NCI-H2081 (cell line): ENCODE measurements around the gene ZNF677.
"Not testable (repeated sequence)": the region's sequence is repeated elsewhere in the genome, so short reads cannot be mapped to it uniquely, and the experiment has no call there.

Experiments
- DNase-seq, 2 experiments: peaks; one replicate each; lab custom pipeline; 2025; lab: John Stamatoyannopoulos, UW

Gene ZNF677

GRCh38 chr19:53254411-53255341, at the start of gene ZNF677:
TSS of gene ZNF677 (minus strand) at chr19:53254873. CDS start at chr19:53251550, 3,323 bp downstream.
- no peak for DNase-seq

DNA sequence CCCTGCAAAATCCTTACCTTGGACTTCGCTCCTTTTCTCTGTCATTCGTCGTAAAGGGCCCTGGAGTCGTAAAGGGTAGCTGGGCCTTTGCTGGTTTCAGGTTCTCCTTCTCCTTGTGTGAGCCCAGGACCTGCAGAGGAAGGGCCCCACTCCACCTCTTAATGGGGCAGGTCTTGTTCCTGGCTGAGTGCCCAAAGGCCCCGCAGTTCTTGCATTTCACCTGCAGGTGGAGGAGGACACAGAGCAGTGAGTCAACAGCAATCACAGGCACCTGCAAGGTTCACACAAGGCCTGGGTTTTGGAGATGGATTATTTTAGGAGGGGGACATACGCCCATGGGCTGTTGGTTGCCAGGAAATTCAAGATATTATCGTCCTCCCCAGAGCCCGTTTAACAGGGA, 46.7 kb upstream of the ZNF677 start:
- DNase-seq, result not testable (repeated sequence)

DNA sequence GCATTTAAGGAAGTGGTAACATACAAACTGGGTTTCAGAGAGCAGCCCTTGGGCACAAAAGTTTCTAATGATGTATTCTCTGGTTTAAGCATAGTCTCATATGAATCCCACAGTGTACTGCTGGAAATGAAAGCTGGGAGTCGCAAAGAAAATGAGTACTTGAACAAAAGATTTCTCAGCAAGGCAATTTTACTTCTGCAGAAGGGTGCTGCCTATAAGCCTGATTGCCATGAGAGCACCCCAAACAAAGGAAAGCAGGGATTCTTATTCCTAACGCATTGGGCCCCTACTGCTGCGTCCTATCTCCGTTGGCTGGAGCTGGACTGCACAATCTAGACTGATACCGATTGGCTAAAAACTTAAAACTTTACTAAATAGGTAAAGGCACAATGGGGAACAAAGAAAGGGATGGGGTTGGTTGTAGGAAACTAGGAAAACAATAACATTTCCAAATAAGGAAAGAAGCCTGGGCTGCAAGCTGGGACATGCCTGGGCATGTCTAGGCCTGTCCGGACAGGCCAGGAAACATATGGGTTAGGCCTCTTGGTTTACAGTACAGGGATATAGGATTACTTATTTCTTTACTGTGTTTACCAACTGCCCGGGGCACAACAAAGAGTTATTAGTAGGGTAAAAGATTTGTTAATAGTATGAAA, 40.2 kb upstream of the ZNF677 start:
- no peak for DNase-seq

- no peak for DNase-seq
Measured at GRCh38 chr19:53290758-53291549, 36.3 kb upstream of the ZNF677 start.

GRCh38 chr19:53285087-53285486, 30.4 kb upstream of the ZNF677 start:
- DNase-seq, result no peak

- not testable (repeated sequence) for DNase-seq
Measured at GRCh38 chr19:53281947-53282346, 27.3 kb upstream of the ZNF677 start.

DNA sequence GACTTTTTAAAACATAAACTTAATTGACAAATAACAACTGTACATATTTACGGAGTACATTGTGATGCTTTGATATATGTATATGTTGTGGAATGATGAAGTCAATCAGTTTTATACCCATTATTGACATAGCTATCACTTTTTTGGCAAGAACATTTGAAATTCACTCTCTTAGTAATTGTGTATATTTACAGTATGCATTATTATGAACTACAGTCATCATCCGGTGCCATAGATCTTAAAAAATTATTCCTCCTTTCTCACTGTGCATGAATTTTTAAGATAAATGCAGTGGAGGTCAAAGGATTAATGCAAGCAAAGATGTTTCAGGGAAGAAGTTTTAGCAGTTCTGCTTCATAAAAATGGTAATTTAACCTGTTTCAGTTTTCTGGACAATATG, 20.8 kb upstream of the ZNF677 start:
- DNase-seq, result no peak

- no peak for DNase-seq
Measured at GRCh38 chr19:53272044-53272443, 17.4 kb upstream of the ZNF677 start.

DNA sequence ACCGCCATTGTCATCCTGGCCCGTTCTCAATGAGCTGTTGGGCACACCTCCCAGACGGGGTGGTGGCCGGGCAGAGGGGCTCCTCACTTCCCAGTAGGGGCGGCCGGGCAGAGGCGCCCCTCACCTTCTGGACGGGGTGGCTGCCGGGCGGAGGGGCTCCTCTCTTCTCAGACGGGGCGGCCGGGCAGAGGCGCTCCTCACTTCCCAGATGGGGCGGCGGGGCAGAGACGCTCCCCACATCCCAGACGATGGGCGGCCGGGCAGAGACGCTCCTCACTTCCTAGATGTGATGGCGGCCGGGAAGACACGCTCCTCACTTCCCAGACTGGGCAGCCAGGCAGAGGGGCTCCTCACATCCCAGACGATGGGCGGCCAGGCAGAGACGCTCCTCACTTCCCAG, 15.2 kb upstream of the ZNF677 start:
- not testable (repeated sequence) for DNase-seq

DNA sequence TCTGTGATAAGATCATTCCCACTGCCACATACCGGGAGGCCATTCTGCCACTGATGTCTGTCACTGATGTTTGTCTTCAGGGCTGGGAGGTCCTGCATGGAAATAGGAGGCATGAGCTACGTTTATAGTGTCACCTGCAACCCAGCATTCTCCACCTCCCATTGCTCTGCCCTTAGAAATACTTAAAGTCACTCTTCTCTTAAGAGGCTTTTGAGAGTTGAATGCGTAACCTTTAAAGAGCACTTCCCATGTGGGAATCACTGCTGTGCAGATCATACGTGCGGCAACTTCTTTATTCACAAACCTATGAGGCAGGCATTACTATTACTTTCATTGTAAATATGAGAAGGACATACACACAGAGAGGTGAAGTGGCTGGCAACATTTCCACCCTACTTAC, 12.9 kb upstream of the ZNF677 start, which contains the start of gene VN1R4:
Gene VN1R4 (minus strand): TSS at position 101 of the 400 bp plus-strand sequence. CDS start 58 bp downstream, at position 43.
- not testable (repeated sequence) for DNase-seq

DNA sequence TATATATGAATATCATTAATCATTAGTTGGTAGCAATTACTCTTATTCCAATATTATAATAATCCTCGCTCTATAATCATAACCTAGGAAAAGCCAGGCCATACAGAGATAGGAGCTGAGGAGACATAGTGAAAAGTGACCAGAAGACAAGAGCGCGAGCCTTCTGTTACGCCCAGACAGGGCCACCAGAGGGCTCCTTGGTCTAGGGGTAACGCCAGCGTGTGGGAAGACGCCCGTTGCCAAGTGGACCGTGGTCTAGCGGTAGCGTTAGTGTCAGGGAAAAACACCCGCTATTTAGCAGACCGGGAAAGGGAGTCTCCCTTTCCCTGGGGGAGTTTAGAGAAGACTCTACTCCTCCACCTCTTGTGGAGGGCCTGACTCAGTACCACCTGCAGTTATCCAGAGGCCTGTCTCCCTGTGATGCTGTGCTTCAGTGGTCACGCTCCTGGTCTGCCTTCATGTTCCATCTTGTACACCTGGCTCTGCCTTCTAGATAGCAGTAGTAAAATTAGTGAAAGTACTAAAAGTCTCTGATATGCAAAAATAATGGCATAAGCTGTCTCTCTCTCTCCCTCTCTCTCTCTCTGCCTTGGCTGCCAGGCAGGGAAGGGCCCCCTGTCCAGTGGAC, 3.2 kb upstream of the ZNF677 start, which contains the start of gene VN1R2:
Gene VN1R2 (plus strand): TSS at position 578 of the 628 bp plus-strand sequence. CDS start 84 bp downstream, outside the sequence.
- DNase-seq, result not testable (repeated sequence)

DNA sequence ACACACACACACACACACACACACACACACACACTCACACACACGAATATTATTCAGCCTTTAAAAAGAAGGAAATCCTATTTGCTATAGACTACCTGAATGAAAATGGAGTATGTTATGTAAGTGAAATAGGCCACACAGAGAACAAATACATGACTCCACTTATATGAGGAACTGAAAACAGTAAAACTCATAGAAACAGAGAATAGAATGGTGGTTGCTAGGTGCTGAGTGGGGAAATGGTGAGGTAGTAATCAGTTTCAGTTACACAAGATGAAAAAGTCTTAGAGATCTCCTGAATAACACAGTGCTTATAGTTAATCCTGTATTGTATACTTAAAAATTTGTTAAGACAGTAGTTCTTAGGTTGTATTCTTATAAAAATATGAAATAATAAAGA, 8.2 kb downstream of the ZNF677 start:
- no peak for DNase-seq

GRCh38 chr19:53237114-53237777, 17.4 kb downstream of the ZNF677 start:
- no peak for DNase-seq

GRCh38 chr19:53224606-53225005, 30.1 kb downstream of the ZNF677 start:
- DNase-seq, result no peak

- not testable (repeated sequence) for DNase-seq
Measured at GRCh38 chr19:53222716-53223115, 32.0 kb downstream of the ZNF677 start.

DNA sequence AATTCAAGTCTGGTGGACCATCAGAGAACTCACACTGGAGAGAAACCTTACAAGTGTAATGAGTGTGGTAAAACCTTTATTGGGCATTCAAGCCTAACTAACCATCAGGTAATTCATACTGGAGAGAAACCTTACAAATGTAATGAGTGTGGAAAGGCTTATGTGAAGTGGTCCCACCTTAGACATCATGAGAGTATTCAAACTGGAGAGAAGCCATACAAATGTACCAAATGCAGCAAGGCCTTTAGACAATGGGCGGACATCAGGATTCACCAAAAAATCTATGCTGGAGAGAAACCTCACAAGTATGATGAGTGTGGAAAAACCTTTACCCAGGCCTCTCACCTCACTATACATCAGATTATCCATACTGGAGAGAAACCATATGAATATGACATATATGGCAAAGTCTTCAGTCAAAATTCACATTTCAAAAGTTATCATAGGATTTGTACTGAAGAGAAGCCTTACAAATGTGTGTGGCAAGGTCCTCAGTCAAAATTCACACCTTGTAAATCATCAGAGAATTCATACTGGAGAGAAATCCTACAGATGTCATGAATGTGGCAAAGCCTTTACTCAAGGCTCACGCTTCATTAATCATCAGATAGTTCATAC, 41.9 kb downstream of the ZNF677 start:
- no peak for DNase-seq

GRCh38 chr19:53211554-53211953, 43.1 kb downstream of the ZNF677 start:
- not testable (repeated sequence) for DNase-seq

DNA sequence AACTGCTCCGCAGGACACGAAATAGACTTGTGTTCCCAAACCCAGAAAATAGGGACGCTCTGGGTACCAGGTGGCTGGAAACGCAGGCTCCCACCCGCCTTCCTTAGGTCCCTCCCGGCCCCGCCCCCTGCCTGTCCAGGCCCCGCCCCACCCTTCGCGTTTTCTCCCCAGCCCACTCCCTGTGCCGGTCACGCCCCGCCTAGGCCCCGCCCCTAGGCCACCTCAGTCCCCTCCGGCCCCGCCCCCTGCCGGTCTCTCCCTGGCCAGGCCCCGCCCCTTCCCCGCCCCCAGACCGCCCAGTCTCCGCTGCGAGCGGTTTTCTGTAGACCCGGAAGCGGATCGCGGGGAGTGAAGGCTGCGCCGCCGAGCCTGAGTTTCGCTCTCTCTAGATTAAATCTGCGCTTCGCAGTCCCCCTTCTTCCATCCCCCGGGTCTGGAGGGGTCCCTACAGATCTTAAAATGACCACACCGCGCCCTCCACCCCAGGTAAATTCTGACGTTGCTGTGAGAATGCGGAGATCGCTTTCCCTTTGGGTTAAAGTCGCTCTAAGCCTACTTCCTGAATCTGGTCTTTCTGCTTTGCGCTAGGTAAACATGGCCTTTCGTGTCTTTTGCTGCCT, 57.8 kb downstream of the ZNF677 start:
- peak; percentile 25 to 48 for DNase-seq

DNA sequence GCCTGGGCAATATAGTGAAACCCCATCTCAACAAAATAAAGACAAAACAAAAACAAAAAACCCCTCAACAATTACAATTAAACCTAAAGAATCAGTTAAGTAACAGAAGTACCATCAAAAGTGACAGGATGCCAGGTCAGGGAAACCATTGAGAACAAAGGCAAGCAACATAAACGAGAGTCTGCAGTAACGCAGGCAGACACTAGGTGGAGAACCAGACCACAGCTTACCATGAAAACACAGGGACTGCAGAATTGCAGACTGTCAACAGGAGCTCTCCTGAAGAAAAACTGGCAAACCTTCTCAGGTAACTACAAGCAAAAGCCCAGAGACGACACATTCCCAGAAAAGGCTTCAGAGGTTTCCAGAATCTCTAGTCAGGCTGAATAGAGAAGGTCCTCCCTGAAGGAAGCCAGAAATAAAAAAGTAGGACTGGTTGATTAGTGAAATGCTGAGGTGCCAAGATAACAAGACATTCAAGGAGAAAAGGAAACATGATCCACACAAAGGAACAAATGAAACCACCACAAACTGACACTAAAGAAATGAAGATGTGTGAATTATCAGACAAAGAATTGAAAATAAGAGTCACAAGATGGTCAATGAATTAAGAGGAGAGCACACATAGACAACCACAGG, 59.3 kb downstream of the ZNF677 start:
- peak; percentile 15 to 53 for DNase-seq
